Stimulated activated CD8-positive, alpha-beta memory T cell treated with anti-CD3 and anti-CD28 coated beads, Interleukin-7, amount 100 ng/mL, for 24 hours (primary cell): ENCODE results near the gene HDAC3.
"Not testable (repeated sequence)": the region's sequence is repeated elsewhere in the genome, so short reads cannot be mapped to it uniquely, and the experiment has no call there.

Experiments used
- DNase-seq: peaks from one replicate; pipeline ENCODE4 v3.0.0-alpha.2; 2020; ENCODE audit warnings: low read depth

HDAC3 gene

DNA sequence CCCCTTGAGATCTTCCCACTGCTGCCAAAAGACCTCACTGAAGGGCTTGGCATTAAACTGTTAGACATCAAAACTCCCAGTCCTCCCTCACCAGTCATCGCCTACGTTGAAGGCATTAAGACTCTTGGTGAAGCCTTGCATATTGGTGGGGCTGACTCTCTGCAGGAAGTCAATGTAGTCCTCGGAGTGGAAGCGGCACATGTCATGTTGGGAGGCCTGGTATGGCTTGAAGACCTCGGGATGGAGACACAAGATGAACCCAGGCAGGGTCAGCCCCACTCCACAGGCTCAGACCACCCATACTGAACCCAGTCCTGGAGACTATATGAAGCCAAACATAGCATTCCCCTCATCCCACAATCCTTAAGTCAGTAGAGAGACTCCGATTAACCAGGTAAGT is 1.9 kb downstream of the HDAC3 start:
- DNase-seq, result no peak

- no peak for DNase-seq
Observed at GRCh38 chr5:141633871-141634561, 2.6 kb downstream of the HDAC3 start.

- no peak for DNase-seq
Observed at GRCh38 chr5:141632650-141633049, 4.0 kb downstream of the HDAC3 start.

DNA sequence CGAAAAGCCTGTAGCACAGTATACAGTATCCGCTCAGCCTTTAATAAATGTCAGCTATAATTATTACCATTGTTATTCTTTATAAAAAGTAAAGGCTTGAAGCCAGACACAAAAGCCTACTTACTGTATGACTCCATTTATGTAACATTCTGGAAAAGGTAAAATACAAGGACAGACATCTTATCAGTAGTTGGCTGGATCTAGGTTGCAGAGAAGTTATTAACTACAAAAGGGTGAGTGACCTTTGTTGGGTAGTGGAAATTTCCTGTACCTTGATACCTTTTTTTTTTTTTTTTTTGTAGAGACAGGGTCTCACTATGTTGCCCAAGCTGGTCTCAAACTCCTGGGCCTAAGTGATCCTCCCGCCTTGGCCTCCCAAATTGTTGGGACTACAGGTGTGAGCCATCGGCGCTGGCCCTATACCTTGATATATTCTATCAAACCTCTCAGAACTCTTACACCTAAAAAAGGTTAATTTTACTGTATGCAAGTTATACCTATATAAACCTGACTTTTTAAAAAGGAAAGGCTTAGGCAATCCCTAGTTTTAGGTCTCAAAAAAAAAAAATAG is 6.0 kb downstream of the HDAC3 start:
- DNase-seq, result no peak

- no peak for DNase-seq
Observed at GRCh38 chr5:141628175-141628788, 8.4 kb downstream of the HDAC3 start.

DNA sequence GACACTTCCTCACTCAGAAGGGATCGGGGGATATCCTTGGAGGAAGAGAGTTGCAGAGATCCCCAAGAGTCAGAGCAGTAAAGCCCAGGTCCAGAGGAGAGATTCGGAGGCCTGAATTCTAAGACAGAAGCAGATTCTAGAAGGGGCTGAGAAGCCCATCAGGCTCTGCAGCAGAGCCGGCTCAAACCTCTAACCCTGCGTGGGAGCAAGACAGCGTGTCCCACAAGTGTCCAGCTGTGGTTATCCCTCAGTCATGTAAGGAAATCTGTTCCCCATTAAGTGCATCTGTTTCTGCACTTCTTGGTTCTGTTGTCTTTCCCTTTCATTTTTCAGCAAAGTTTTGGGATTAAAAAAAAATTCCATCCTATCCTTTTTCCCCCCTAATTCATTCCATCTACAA is 13.0 kb downstream of the HDAC3 start:
- no peak for DNase-seq

GRCh38 chr5:141623186-141623585 is 13.5 kb downstream of the HDAC3 start:
- DNase-seq, result no peak

- DNase-seq, result peak; percentile 98
Observed at GRCh38 chr5:141618804-141619554, 17.7 kb downstream of the HDAC3 start, which contains the start of gene DIAPH1. DIAPH1 (minus strand) TSS chr5:141619000; CDS start chr5:141618914, 86 bp downstream.

- peak; percentile 40 for DNase-seq
Observed at GRCh38 chr5:141618030-141618803, 18.4 kb downstream of the HDAC3 start.

DNA sequence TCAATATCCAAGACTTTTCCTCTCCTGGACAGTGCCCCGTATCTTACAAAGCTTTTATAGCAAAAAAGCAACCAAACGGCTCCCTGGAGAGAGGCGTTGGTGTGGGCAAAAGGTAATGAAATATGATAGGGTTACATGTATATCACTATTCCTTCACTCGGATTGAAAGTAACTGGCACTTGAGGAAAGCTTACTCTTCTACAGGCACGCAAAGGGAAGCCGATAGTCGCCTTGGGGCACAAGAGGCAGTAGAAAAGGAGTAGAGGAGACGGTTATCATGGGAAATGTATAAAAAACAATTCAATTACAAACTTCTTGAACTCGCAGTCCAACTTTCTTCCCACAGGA is 19.0 kb downstream of the HDAC3 start:
- no peak for DNase-seq

DNA sequence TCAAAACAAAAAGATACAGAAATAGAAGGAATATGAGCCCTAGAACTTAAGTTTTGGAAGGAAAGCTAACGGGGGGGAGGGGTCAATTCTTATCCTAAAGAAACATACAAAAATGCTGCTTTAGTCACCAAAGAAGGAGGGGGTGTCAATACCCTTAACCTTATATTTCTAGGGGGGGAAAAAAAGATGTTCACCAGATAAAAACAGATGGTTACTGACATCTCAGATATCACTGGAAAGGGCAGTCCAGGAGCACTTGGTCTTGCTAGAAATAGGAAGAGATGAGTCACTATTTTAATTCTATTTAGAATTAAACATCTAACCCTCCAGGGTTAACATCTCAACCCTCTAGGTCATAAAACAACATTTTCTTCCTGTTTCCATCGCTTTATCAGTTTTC is 19.5 kb downstream of the HDAC3 start:
- DNase-seq, result no peak

GRCh38 chr5:141615991-141616720 is 20.5 kb downstream of the HDAC3 start:
- no peak for DNase-seq

DNA sequence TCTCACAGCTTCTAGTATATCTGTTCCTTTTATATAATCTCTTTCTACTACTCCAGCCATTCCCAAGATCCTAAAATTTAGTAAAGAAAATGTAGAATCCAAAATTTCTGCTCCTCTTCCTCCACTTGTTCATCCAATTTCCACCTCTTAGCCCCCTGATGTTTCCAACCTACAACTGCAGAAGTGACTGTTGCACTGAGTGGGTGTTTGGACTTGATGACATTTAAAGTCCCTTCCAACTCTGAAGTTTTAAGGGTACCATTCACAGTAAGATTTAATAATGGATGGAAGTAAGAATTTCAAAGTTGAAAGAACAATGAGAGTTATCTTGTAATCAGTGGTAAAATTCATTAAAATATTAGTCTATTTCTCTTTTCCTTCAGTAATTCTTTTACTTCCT is 23.3 kb downstream of the HDAC3 start:
- no peak for DNase-seq

- DNase-seq, result no peak
Observed at GRCh38 chr5:141611289-141611688, 25.4 kb downstream of the HDAC3 start.

DNA sequence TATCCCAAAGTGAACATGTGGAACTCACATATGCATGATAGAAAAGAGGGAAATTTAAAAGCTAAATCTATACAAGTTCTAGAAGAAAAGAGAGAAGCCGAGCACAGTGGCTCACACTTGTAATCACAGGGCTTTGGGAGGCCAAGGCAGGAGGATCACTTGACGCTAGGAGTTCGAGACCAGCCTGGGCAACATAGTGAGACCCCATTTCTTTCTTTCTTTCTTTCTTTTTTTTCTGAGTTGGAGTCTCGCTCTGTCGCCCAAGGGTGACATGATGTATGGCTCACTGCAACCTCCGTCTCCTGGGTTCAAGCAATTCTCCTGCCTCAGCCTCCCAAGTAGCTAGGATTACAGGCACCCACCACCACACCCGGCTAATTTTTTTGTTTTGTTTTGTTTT is 26.7 kb downstream of the HDAC3 start:
- DNase-seq, result not testable (repeated sequence)

- no peak for DNase-seq
Observed at GRCh38 chr5:141609044-141609443, 27.6 kb downstream of the HDAC3 start.

DNA sequence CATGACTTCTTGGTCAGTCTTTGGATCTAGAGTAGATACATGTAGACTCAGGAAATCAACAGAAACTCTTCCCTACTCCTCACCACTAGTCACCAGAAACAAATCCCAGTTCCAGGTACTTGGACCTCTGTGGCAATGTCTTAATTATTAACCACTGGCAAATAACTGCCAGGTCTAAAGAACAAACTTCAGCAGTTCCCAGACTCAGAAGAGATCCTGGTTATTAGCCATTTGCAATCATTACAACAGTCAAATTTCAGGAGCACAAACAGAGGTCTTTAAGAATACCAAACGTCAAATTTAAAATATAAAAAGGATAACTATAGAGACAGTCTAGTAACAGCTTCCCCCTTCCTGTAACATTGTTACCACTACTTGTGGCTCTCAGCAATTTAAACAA is 28.1 kb downstream of the HDAC3 start:
- DNase-seq, result no peak

GRCh38 chr5:141608046-141608445 is 28.6 kb downstream of the HDAC3 start:
- no peak for DNase-seq

DNA sequence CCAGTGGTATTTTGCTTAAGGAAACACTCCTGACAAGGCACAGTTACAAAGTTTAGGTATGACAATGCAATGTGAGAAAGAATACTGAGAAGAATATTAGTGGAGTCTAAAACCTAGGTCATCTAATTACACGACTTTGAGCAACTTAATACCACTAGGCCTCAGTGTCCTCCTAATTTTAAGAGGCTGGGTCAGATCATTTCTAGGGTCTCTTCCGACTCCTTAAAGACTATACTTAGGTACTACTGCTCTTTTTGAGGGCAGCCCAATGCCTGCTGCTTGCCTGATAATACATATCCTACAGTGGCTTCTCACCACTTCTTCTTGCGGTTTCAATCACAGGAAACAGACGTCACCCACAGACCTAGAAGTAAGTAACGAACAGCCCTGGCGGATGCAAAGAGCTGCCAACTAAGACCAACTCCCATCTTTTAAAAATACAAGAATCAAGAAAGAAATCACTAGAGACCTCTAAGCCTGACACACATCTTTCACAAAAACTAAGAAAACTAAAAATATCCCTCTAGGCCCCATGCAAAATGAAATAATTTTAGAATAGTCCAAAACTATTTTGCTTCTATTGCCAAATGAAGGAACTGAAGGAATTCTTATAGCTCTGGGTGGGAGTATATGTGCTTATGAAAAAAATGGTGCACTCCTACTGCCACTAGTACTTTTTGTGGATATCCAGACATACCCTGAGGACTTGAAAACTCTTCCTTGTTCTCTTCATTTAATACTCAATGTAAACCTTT is 30.9 kb downstream of the HDAC3 start:
- DNase-seq, result peak; percentile 30

DNA sequence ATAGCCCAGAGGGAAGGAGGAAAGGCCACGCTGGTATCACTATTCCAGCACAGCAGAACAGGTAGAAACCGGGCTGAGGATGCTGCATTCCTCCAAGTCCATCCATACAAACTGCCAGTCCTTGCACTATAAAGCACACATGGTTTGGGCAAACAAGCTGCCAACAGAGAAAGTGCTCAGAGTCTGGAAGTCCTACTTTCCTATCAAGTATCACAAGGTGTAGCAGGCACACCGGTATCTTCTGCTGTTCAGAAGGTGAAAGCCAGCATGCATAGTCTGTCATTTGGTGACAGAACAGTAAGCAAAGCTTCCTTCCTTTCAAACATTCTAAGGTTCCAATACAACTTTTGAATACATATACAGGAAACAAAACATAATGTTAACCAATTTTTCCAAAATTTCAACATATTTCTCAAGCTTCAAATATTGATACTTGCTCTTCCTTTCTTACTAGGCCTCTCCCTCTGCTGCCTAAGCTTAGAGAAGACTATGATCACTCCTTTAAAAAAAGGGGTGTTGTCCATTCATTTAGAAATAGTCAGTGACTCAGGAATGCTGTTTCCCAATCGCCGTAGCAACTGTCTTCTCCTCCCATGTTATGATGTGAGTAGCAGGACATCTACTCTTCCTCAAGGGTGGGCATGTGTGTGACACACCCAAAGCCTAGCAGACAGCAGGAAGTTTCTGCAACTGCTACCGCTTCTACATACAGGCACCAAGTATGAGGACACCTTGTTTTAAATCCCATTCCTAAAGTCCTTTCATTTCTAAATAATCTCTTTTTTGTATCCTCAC is 32.5 kb downstream of the HDAC3 start:
- DNase-seq, result no peak
